ENCODE measurements around the gene CMTM1. TPM values are rescaled to one million over a fixed set of nuclear protein-coding genes. Genes with fewer than 3 reads are reported as not detected.

CMTM1 gene
- total and polyA plus RNA-seq, 2 donors from 2014 or later: 4.6 TPM; not detected in 1

GRCh38 chr16:66580605-66581209 lies 14.5 kb downstream of the CMTM1 start:
- H3K4me3 ChIP-seq (ENCODE audit: low read length in 3 of 3): no peak overlapping the region
- H3K27me3 ChIP-seq (ENCODE audit: control insufficient read depth, insufficient read depth, low read length): peaks cover 2% of the 10 kb centered on the region
- H3K9me3 ChIP-seq (ENCODE audit: control insufficient read depth in 2 of 3, insufficient read depth in 1 of 3, low read length in 3 of 3): no peaks in the 10 kb centered on the region
- no peak overlapping the region for H3K27ac ChIP-seq (ENCODE audit: low read depth in 2 of 2, low read length in 2 of 2)
- no peak overlapping the region for H3K9ac ChIP-seq (ENCODE audit: low read length in 3 of 3)
- H3K36me3 ChIP-seq (ENCODE audit: control insufficient read depth in 2 of 3, insufficient read depth in 3 of 3, low read length in 3 of 3): no peaks in the 10 kb centered on the region
- intact Hi-C loops (cut with DNase I): no loop called here
- H3K4me1 ChIP-seq (ENCODE audit: control insufficient read depth in 2 of 3, insufficient read depth in 2 of 3, low read depth in 1 of 3, low read length in 3 of 3): peaks cover 7 to 8% (median 7%) of the 10 kb centered on the region in 3 donors
- FAIRE-seq (no peak), DNase-seq (peak in 3 of 5 donors; percentile 29 to 67 (median 67))
- no peak for TF ChIP-seq CTCF (IDR thresholded peaks at IDR 0.05; ENCODE audit: borderline replicate concordance, extremely low read depth, insufficient read depth)

GRCh38 chr16:66581246-66581952 lies 15.2 kb downstream of the CMTM1 start:
- Histone ChIP-seq H3K9ac (ENCODE audit: low read length in 3 of 3) (no peak overlapping the region), H3K27ac (ENCODE audit: low read depth in 2 of 2, low read length in 2 of 2) (no peak overlapping the region), H3K4me1 (ENCODE audit: control insufficient read depth in 2 of 3, insufficient read depth in 2 of 3, low read depth in 1 of 3, low read length in 3 of 3) (peaks cover 7 to 8% (median 7%) of the 10 kb centered on the region in 3 donors), H3K4me3 (ENCODE audit: low read length in 3 of 3) (no peak overlapping the region), H3K27me3 (ENCODE audit: control insufficient read depth, insufficient read depth, low read length) (peaks cover 2% of the 10 kb centered on the region), H3K36me3 (ENCODE audit: control insufficient read depth in 2 of 3, insufficient read depth in 3 of 3, low read length in 3 of 3) (no peaks in the 10 kb centered on the region), H3K9me3 (ENCODE audit: control insufficient read depth in 2 of 3, insufficient read depth in 1 of 3, low read length in 3 of 3) (no peaks in the 10 kb centered on the region)
- DNase-seq (no peak), FAIRE-seq (no peak)
- intact Hi-C loops (cut with DNase I): no loop called here
- no peak for TF ChIP-seq CTCF (IDR thresholded peaks at IDR 0.05; ENCODE audit: borderline replicate concordance, extremely low read depth, insufficient read depth)

GRCh38 chr16:66585481-66586239 lies 19.4 kb downstream of the CMTM1 start:
- TF ChIP-seq CTCF (IDR thresholded peaks at IDR 0.05; ENCODE audit: borderline replicate concordance, extremely low read depth, insufficient read depth): no peak
- DNase-seq: no peak
- no peaks in the 10 kb centered on the region for H3K36me3 ChIP-seq (ENCODE audit: control insufficient read depth in 2 of 3, insufficient read depth in 3 of 3, low read length in 3 of 3)
- intact Hi-C loops (cut with DNase I): no loop called here
- no peak overlapping the region for H3K4me3 ChIP-seq (ENCODE audit: low read length in 3 of 3)
- H3K9me3 ChIP-seq (ENCODE audit: control insufficient read depth in 2 of 3, insufficient read depth in 1 of 3, low read length in 3 of 3): no peaks in the 10 kb centered on the region
- no peaks in the 10 kb centered on the region for H3K27me3 ChIP-seq (ENCODE audit: control insufficient read depth, insufficient read depth, low read length)
- no peak for FAIRE-seq
- no peak overlapping the region for H3K27ac ChIP-seq (ENCODE audit: low read depth in 2 of 2, low read length in 2 of 2)
- peaks cover 7 to 8% (median 7%) of the 10 kb centered on the region in 3 donors for H3K4me1 ChIP-seq (ENCODE audit: control insufficient read depth in 2 of 3, insufficient read depth in 2 of 3, low read depth in 1 of 3, low read length in 3 of 3)
- H3K9ac ChIP-seq (ENCODE audit: low read length in 3 of 3): no peak overlapping the region

Data from kidney (tissue), 14 donors.